PC-3 (cell line): Measurements from ENCODE around the gene CD164L2. TPM values are rescaled to one million over a fixed set of nuclear protein-coding genes. Genes with fewer than 3 reads are reported as not detected.

ENCODE experiments used
- ATAC-seq: fragments of 200-7000 bp; cut with Tn5 transposase; 2 replicates; pipeline ENCODE4 v1.9.1; 2020; ENCODE audit warnings: mild to moderate bottlenecking, moderate library complexity
- BruUV-seq: library from RNA; stranded (reverse); fragments of 400-500 nt; replicated peaks from 2 replicates; lab custom pipeline; 2021; lab: Mats Ljungman, UMichigan
- CTCF ChIA-PET: fragments of 300-600 bp; sonication (Branson Sonifier 250); formaldehyde crosslinking; loops from one replicate; lab custom pipeline; 2022; ENCODE audit warnings: antibody characterized with exemption; lab: Charles Lee
- POLR2A ChIA-PET: fragments of 300-600 bp; sonication (Branson Sonifier 250); formaldehyde crosslinking; loops from one replicate; lab custom pipeline; 2022; ENCODE audit warnings: antibody characterized with exemption; ENCODE audit not compliant: unreplicated experiment; lab: Charles Lee
- DNase-seq: peaks from one replicate; pipeline ENCODE4 v3.0.0-alpha.2; 2015
- H2AFZ ChIP-seq: fragments of 300-600 bp; sonication (generic); 2 replicates; pipeline ENCODE4 v1.6.0; 2016; ENCODE audit warnings: antibody characterized with exemption, low read length
- H3F3A ChIP-seq: fragments of 300-600 bp; sonication (generic); one replicate; pipeline ENCODE4 v1.6.0; 2017; ENCODE audit warnings: antibody characterized with exemption, low read length, control low read depth, mild to moderate bottlenecking; ENCODE audit not compliant: unreplicated experiment
- H3K27ac ChIP-seq: fragments of 300-600 bp; sonication (generic); 2 replicates; pipeline ENCODE4 v1.5.1; 2016; ENCODE audit warnings: mild to moderate bottlenecking, low read length
- H3K27me3 ChIP-seq: fragments of 300-600 bp; sonication (generic); 2 replicates; pipeline ENCODE4 v1.6.1; 2016; ENCODE audit warnings: low read length, mixed read lengths
- H3K36me3 ChIP-seq: fragments of 300-600 bp; sonication (generic); 2 replicates; pipeline ENCODE4 v1.6.1; 2016; ENCODE audit warnings: low read depth, mixed run types, low read length, mixed read lengths
- H3K4me1 ChIP-seq: fragments of 300-600 bp; sonication (generic); 2 replicates; pipeline ENCODE4 v1.5.1; 2016; ENCODE audit warnings: low read length; ENCODE audit not compliant: insufficient read depth
- H3K4me2 ChIP-seq: fragments of 300-600 bp; sonication (generic); 2 replicates; pipeline ENCODE4 v1.6.0; 2016; ENCODE audit warnings: low read length
- H3K4me3 ChIP-seq: fragments of 300-600 bp; sonication (generic); 2 replicates; pipeline ENCODE4 v1.5.1; 2016; ENCODE audit warnings: mild to moderate bottlenecking, low read length, mixed read lengths
- H3K79me2 ChIP-seq: fragments of 300-600 bp; sonication (generic); 2 replicates; pipeline ENCODE4 v1.6.1; 2017; ENCODE audit warnings: low read length, mixed read lengths
- H3K9ac ChIP-seq: fragments of 300-600 bp; sonication (generic); 2 replicates; pipeline ENCODE4 v1.6.0; 2016; ENCODE audit warnings: mild to moderate bottlenecking, low read length
- H3K9me2 ChIP-seq: fragments of 300-600 bp; sonication (generic); replicated peaks from 2 replicates; pipeline ENCODE4 v1.6.1; 2016; ENCODE audit warnings: mixed run types, low read length, mixed read lengths
- H3K9me3 ChIP-seq: fragments of 300-600 bp; sonication (generic); 2 replicates; pipeline ENCODE4 v1.6.1; 2016; ENCODE audit warnings: low read length, mixed read lengths
- H4K20me1 ChIP-seq: fragments of 300-600 bp; sonication (generic); 2 replicates; pipeline ENCODE4 v1.6.1; 2016; ENCODE audit warnings: low read length, mixed read lengths
- EZH2 ChIP-seq: fragments of 300-600 bp; sonication (generic); IDR thresholded peaks from one replicate; pipeline ENCODE4 v1.6.1; 2017; ENCODE audit warnings: antibody characterized with exemption, mild to moderate bottlenecking, low read length; ENCODE audit not compliant: unreplicated experiment
- EZH2phosphoT487 ChIP-seq: fragments of 300-600 bp; sonication (generic); IDR thresholded peaks from 2 replicates; pipeline ENCODE4 v1.6.1; 2018; ENCODE audit warnings: mild to moderate bottlenecking, antibody characterized with exemption, low read length, borderline replicate concordance
- intact Hi-C: fragments of 100-400 bp; cut with micrococcal nuclease; formaldehyde crosslinking; loops from 2 replicates; pipeline ENCODE4 v1.9.0; 2023
- total RNA-seq: library from RNA; depleted of rRNA; stranded (reverse); fragments of >200 nt; gene quantifications from 2 replicates; pipeline ENCODE4 v1.2.3, GENCODE V29; 2014
- TF ChIP-seq, protein P1 (sequence below): fragments of 300-600 bp; sonication (generic); conservative IDR thresholded peaks from 2 replicates; pipeline ENCODE4 v1.5.1; 2017; ENCODE audit warnings: antibody characterized with exemption, low read depth, mild to moderate bottlenecking, low read length

Gene CD164L2
- total RNA-seq, 1 experiment from 2014 or later: 0.47 TPM

DNA sequence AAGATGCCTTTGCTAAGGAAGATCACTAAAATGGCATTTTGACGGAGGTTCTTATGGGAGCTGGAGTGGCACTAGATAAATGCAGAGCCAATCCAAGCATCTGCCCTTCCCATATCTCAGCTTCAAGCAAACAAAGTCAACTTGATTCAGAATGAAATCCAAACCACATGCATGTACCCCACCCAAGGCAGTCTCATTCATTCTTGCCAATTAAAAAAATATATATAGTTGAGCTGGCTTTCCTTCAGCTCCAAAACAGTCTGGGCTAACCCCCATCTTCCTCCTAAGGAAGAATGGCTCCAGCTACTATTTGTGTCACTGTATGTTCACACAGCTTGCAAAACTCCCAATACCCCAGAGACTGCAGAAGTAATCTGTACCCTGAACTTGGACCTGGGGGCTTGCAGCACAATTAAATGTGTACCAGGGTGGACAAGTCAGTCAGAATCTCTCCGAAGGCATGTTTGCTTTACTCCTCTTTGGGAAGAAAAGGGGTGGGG lies 44.7 kb upstream of the CD164L2 start:
- ChIA-PET POLR2A (interaction anchor here (0.6 kb wide), 1 partner anchor 296 kb away, joined by 24 read pairs; no protein-coding TSS in a partner anchor), CTCF (no interaction called here)
- TF ChIP-seq EZH2: no peak
- TF ChIP-seq EZH2phosphoT487: no peak
- TF ChIP-seq, protein P1, sequence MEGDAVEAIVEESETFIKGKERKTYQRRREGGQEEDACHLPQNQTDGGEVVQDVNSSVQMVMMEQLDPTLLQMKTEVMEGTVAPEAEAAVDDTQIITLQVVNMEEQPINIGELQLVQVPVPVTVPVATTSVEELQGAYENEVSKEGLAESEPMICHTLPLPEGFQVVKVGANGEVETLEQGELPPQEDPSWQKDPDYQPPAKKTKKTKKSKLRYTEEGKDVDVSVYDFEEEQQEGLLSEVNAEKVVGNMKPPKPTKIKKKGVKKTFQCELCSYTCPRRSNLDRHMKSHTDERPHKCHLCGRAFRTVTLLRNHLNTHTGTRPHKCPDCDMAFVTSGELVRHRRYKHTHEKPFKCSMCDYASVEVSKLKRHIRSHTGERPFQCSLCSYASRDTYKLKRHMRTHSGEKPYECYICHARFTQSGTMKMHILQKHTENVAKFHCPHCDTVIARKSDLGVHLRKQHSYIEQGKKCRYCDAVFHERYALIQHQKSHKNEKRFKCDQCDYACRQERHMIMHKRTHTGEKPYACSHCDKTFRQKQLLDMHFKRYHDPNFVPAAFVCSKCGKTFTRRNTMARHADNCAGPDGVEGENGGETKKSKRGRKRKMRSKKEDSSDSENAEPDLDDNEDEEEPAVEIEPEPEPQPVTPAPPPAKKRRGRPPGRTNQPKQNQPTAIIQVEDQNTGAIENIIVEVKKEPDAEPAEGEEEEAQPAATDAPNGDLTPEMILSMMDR: no peak
- no peak overlapping the region for H3K4me2 ChIP-seq
- H3K9me3 ChIP-seq: no peaks in the 10 kb centered on the region
- peaks cover 7% of the 10 kb centered on the region for H3F3A ChIP-seq
- no peaks in the 10 kb centered on the region for H3K4me1 ChIP-seq
- peaks cover 51% of the 10 kb centered on the region for H3K79me2 ChIP-seq
- H3K9me2 ChIP-seq: no peaks in the 10 kb centered on the region
- H3K4me3 ChIP-seq: no peak overlapping the region
- no peaks in the 10 kb centered on the region for H3K27me3 ChIP-seq
- H3K36me3 ChIP-seq: peaks cover 24% of the 10 kb centered on the region
- no peak overlapping the region for H3K9ac ChIP-seq
- DNase-seq (no peak), ATAC-seq (no peak; the same call in 1 of the 2 replicates)
- intact Hi-C loops: no loop called here
- no peaks in the 10 kb centered on the region for H4K20me1 ChIP-seq
- no TSS peak for BruUV-seq
- no peak overlapping the region for H3K27ac ChIP-seq
- H2AFZ ChIP-seq: no peak overlapping the region

DNA sequence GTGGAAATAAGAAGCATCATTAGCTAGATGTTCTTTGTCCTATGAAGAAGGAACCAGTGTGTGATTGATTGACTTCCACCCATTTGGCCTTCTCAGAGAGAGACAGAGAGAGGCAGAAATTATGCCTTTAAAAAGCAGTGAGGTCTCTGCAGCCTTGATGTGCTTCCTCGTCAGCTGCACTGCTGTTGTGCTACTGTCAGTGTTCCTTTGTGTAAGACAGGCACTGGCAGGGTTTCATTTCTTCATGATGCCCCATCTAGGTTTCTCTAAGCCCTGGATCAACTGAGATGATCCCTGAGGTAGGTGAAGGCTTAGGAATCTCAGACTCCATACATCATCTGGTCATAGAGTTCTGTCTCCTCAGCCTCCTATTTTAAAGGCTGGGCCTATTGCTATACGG lies 44.2 kb upstream of the CD164L2 start:
- Histone ChIP-seq H3F3A (peaks cover 7% of the 10 kb centered on the region), H3K4me3 (no peak overlapping the region), H3K27me3 (no peaks in the 10 kb centered on the region), H3K9me2 (no peaks in the 10 kb centered on the region), H3K4me2 (no peak overlapping the region), H2AFZ (no peak overlapping the region), H3K36me3 (peaks cover 24% of the 10 kb centered on the region), H3K9ac (no peak overlapping the region), H3K79me2 (peaks cover 47% of the 10 kb centered on the region), H4K20me1 (no peaks in the 10 kb centered on the region), H3K4me1 (no peaks in the 10 kb centered on the region), H3K9me3 (no peaks in the 10 kb centered on the region), H3K27ac (no peak overlapping the region)
- CTCF ChIA-PET: no interaction called here
- intact Hi-C loops: no loop called here
- POLR2A ChIA-PET: interaction anchor here (0.6 kb wide), 1 partner anchor 297 kb away, joined by 24 read pairs; no protein-coding TSS in a partner anchor
- no TSS peak for BruUV-seq
- TF ChIP-seq, protein P1: no peak
- no peak for TF ChIP-seq EZH2
- no peak for TF ChIP-seq EZH2phosphoT487
- ATAC-seq: no peak
- DNase-seq: no peak

DNA sequence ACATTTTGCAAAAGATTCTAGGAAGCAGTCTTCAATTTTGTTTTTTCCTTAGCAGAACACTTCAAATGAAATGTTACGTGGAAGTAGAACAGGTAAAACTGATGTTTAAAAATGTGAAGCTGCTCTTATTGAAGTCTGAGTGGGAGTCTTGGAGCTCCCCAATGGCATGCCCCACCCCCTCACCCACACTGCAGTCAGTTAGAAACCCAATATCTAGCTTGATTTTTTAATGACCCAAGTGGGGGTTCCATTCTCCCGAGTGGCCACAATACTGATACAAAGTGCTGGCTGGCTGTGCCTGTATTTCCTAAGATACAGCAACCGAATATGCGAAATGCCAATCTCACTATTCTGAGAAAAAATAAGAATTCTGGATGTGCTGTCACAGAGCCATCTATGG lies 40.6 kb upstream of the CD164L2 start:
- no TSS peak for BruUV-seq
- no peak for DNase-seq
- intact Hi-C loops: no loop called here
- H3K4me1 ChIP-seq: peaks cover 9% of the 10 kb centered on the region
- H3K27ac ChIP-seq: no peak overlapping the region
- H3K79me2 ChIP-seq: peaks cover 30% of the 10 kb centered on the region
- ATAC-seq: no peak
- no peak overlapping the region for H3K4me3 ChIP-seq
- ChIA-PET CTCF (no interaction called here), POLR2A (no interaction called here)
- H2AFZ ChIP-seq: no peak overlapping the region
- H3K4me2 ChIP-seq: no peak overlapping the region
- H4K20me1 ChIP-seq: no peaks in the 10 kb centered on the region
- H3K27me3 ChIP-seq: no peaks in the 10 kb centered on the region
- H3K9me2 ChIP-seq: no peaks in the 10 kb centered on the region
- no peaks in the 10 kb centered on the region for H3K9me3 ChIP-seq
- no peak overlapping the region for H3K9ac ChIP-seq
- peaks cover 24% of the 10 kb centered on the region for H3K36me3 ChIP-seq
- TF ChIP-seq, protein P1: no peak
- no peak for TF ChIP-seq EZH2phosphoT487
- TF ChIP-seq EZH2: no peak
- peaks cover 7% of the 10 kb centered on the region for H3F3A ChIP-seq
